GM18909 (cell line): ENCODE results near the gene MACROD1.

Experiments used
- ATAC-seq: cut with Tn5 transposase; IDR thresholded peaks from one replicate; pipeline ENCODE4 v1.9.1; 2021; ENCODE audit warnings: mild to moderate bottlenecking; ENCODE audit not compliant: unreplicated experiment, poor library complexity

The MACROD1 gene

DNA sequence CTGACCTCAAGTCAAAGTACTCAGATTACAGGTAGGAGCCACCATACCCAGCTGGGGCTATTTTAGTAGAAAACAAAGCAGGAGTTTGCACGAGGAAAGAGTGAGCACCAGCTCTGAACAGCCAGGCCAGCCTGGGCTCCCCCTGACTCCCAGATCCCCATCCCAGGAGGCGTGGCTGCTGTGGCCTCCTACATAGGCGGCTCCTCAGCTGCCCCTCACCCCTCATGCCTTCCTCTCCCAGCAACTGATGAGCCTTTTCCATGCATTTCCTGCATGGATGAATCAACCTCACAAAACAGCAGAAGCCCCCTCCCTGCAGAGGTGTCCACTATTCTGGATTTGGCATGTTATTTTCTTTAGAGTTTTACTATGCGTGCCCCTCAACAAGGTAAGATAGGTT is 140.7 kb downstream of the MACROD1 start:
- no peak for ATAC-seq

DNA sequence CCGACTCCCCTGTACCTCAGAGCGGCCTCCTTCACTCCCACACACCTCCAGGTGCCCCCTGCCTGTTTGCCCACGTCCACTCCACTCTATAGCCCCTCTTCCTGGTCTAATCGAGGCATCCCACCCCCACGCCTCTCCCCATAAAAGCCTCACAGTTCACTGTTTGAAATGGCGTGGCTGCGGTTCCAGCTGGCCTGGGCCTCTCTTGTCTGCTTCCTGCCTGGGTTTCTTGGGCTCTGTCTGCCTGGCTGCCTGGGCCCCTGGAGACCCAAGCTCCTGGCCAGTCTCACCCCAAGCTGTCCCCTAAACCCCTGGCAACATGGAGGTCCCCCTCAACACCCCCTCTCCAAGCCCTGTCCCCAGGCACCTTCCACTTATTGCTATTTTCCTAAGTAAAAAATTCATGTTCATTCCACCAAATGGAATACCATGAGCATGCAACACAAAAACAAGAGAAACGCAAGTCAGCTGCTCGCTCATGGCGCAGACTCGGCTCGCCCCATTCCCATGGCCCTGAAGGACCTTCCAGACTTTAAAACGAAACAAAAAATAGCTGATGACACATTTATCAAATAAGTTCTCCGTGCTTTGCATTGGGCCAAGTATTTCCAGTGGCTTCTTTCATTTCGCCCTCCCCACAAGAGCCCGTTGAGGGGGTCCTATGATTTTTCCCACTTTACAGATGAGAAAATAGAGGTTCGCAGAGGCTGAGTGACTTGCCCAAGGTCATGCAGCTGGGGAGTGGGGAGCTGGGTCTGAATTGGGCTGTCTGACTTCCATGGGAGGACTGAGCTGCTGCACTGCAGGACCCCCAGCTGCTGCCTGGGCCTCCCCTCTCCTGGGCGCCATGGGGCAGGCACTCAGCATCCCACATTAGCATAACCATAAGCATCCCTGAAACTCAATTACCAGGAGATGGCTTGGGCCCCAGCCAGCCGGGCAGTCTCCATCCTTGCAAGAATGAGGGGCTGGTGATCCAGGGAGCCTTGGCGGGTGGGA is 141.9 kb downstream of the MACROD1 start:
- ATAC-seq, result no peak

GRCh38 chr11:64022125-64022784 is 143.7 kb downstream of the MACROD1 start:
- no peak for ATAC-seq

GRCh38 chr11:64021757-64022093 is 144.2 kb downstream of the MACROD1 start:
- no peak for ATAC-seq

GRCh38 chr11:64020976-64021756 is 144.7 kb downstream of the MACROD1 start:
- ATAC-seq, result no peak

DNA sequence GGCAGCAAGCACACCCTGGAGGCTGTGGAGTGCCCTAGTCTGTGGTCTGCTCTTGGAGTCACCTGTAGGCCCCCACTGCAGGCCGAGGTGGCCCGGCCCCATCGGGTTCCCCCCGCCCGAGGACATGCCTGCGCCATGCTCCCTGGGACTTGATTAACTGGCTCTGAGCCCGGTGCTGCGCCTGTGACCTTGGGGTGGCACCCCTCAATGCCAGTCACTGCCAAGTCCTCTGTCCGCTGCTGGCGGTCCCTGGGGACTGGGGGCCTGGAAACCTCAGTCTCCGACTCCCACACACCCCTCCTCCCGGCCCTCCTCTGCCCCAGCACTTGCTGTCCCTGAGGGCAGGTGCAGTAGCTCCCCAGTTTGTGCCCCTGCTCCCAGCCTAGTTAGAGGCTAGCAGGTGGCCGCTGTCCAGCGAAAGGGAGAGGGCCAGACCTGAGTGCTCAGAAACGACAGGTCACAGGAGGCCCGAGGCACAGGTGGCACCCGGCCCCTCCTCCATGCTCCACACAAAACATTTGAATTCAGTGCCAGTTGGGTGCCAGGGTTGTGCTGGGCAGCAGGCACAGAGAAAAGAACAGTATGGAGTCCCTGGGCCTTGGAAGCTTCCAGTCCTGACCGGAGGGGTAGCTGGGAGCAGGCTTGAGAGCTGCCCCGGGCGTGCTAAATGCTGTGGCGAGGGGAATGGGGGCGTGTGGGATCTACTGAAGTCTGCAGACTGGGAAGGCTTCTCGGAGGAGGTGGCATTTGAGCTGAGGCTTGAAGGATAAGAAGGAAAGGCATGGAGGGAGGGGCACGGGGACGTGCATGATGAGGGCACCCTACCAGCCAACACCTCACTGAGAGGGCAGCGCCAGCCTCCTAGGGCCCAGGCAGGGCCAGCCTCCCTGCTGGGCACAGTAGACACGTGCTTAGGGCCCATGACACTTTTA is 146.5 kb downstream of the MACROD1 start:
- ATAC-seq, result no peak

- ATAC-seq, result no peak
Measured at GRCh38 chr11:64018310-64018709, 147.6 kb downstream of the MACROD1 start.

- no peak for ATAC-seq
Measured at GRCh38 chr11:64017945-64018224, 148.0 kb downstream of the MACROD1 start.

DNA sequence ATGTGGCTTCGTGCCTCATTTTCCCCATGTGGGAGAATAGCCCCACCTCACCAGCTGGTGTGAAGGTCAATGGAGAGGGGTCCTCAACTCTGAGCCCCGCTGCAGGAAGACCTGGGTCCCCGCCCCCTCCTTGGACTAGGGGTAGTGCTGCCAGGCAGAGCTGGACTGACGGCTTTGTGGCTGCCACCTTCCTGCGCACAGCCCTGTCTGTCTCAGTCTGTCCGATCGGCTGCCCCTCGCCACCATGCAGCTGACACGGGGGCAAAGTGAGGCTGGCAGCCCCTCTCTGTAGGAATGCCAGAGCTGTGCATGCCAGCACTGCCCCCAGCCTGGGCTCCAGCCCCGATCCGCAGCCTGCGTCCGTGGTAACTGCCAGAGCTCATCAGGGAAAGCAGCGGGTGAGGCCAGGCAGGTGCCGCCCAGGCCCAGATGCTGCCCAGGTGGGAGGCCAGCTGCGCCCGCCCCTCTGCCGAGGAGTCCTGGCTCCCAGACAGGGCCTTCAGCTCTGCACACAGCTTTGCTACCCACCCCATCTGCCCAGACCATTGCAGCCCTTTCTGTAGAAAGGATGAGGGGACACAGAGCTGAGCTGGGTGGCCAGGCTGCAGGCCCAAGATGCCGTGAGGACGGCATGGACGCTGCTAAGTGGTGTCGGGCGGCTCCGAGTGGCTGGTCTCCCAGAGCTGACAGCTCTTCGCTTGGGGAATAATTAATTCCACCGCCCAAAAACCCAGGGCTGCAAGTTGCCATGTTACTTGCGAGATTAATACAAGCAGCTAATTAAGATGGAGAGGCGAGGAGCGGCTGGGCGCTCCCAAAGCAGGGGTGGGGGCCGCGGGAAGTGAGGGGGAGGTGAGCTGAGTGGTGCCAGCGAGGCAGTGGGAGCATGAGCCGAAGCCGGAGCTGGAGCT is 149.7 kb downstream of the MACROD1 start:
- no peak for ATAC-seq

DNA sequence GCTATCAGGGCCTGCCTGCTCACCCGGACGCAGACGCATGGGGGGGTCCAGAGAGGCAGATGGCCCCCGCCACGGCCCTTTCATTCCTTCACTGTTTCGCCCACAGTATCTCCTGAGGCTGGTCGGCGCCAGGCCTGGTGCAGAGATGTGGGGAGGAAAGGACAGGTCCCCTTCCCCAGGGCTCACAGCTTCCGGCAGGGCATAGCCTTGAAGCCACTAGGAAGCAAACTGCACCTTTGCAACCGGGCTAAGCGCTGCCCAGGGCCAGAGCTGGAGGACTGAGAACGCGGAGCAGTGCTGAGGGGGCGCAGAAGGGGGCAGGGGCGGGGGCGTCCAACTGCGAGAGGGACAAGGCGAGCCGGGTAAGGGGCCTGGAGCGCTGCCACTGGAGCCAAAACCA is 150.4 kb downstream of the MACROD1 start:
- ATAC-seq, result no peak

DNA sequence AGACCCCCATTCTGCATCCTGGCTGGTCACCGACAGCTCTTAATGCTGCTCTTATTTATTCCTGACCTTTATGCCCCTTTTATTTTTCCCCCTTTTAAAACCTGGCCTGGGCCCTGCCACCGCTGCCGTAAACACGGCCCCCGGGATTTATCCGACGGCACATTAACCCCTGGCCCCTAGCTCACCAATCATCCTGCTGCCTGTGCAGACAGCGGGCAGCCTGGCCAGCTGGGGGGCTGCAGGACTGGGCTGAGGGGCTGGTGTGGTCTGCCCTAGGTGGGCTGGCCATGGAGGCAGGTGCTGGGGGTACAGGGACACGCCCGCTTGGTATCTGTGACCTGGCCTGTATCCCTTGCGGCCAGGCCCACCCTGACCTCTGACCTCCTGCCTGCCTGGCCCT is 151.6 kb downstream of the MACROD1 start:
- ATAC-seq, result no peak

GRCh38 chr11:64013141-64013896 is 152.6 kb downstream of the MACROD1 start:
- no peak for ATAC-seq

DNA sequence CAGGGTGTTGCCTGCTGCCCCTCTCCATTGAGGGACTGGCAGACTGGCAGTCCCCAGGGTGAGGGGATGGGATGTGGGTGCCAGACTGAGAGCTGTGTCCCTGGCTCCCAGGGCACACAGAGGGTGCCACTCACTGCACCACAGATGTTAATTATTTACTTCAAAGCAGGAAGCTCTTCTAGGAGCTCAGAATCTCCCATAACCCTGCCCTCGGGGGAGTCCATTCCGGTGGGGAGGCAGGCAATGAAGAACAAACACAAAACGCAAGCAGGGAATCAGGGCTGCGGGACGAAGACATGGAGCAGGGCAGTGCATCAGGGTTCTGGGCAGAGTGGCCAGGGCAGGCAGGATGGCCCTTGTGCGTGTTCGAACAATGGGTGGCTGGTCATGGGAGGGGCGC is 154.5 kb downstream of the MACROD1 start:
- no peak for ATAC-seq

DNA sequence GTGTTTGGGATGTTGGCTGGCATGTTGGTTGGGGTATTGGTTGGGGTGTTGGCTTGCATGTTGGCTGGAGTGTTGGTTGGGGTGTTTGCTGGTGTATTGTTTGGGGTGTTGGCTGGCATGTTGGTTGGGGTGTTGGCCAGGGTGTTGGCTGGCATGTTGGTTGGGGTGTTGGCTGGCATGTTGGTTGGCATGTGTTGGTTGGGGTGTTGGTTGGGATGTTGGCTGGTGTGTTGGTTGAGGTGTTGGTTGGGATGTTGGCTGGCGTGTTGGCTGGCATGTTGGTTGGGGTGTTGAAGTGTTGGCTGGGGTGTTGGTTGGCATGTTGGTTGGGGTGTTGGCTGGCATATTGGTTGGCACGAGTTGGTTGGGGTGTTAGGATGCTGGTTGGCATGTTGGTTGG is 155.1 kb downstream of the MACROD1 start:
- no peak for ATAC-seq

DNA sequence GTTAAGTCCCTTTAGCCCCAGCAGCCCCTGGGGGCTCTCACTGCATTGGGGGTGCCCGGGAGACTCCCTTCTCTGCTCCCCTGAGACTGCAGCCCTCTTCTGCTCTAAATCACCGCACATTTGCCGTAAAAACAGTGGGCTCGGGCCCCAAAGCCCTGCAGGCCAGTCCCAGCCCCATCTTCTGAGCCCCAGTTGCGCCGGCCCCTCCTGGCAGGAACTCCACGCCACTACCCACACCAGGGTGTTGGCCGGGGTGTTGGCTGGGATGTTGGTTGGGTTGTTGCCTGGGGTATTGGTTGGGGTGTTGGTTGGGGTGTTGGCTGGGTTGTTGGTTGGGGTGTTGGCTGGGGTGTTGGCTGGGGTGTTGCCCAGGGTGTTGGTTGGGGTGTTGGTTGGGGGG is 156.2 kb downstream of the MACROD1 start:
- ATAC-seq, result no peak

- no peak for ATAC-seq
Measured at GRCh38 chr11:64008914-64009633, 156.8 kb downstream of the MACROD1 start.

GRCh38 chr11:64008283-64008913 is 157.5 kb downstream of the MACROD1 start:
- ATAC-seq, result no peak
